Liver (tissue), 9 donors: Measurements from ENCODE around the gene AXIN2. TPM values are rescaled to one million over a fixed set of nuclear protein-coding genes. Genes with fewer than 3 reads are reported as not detected.

ENCODE experiments used
- DNase-seq: peaks from one replicate; pipeline ENCODE4 v3.0.0-alpha.2; 2017; ENCODE audit warnings: low spot score
- H3K27ac ChIP-seq, 2 donors: one replicate each; pipeline ENCODE4 v1.7.0; 2013; ENCODE audit warnings: inconsistent platforms in 2 of 2, low read length in 2 of 2, control low read depth in 1 of 2, low read depth in 1 of 2, mild to moderate bottlenecking in 1 of 2
- H3K27me3 ChIP-seq, 4 donors: one replicate each; pipeline versions ENCODE4 v1.6.1 to v1.7.0; 2013; ENCODE audit warnings: low read length in 3 of 4, inconsistent platforms in 1 of 4, mild to moderate bottlenecking in 1 of 4, moderate library complexity in 1 of 4; ENCODE audit not compliant: control insufficient read depth in 4 of 4, insufficient read depth in 4 of 4
- H3K36me3 ChIP-seq, 4 donors: one replicate each; pipeline versions ENCODE4 v1.6.1 to v1.7.0; 2013; ENCODE audit warnings: low read length in 3 of 4, mild to moderate bottlenecking in 3 of 4, low read depth in 1 of 4, moderate library complexity in 1 of 4; ENCODE audit not compliant: control insufficient read depth in 4 of 4, insufficient read depth in 3 of 4
- H3K4me1 ChIP-seq, 4 donors: one replicate each; pipeline versions ENCODE4 v1.6.1 to v1.7.0; 2013; ENCODE audit warnings: low read length in 3 of 4, mild to moderate bottlenecking in 3 of 4, moderate library complexity in 1 of 4; ENCODE audit not compliant: control insufficient read depth in 4 of 4, insufficient read depth in 4 of 4
- H3K4me3 ChIP-seq, 3 donors: one replicate each; pipeline versions ENCODE4 v1.6.1 to v1.7.0; 2013; ENCODE audit warnings: low read length in 3 of 3, control low read depth in 1 of 3, low read depth in 1 of 3, mild to moderate bottlenecking in 1 of 3
- H3K9ac ChIP-seq, 2 donors: one replicate each; pipeline ENCODE4 v1.7.0; 2013; ENCODE audit warnings: low read length in 2 of 2, mild to moderate bottlenecking in 2 of 2, moderate library complexity in 2 of 2, control low read depth in 1 of 2, low read depth in 1 of 2
- H3K9me3 ChIP-seq, 4 donors: one replicate each; pipeline versions ENCODE4 v1.6.1 to v1.7.0; 2013; ENCODE audit warnings: low read length in 3 of 4; ENCODE audit not compliant: control insufficient read depth in 4 of 4
- ATF3 ChIP-seq: IDR thresholded peaks from 2 replicates; pipeline ENCODE4 v1.6.1; 2016; ENCODE audit warnings: antibody characterized with exemption
- CTCF ChIP-seq: fragments of 150-350 bp; IDR thresholded peaks from 2 replicates; pipeline ENCODE4 v1.5.1; 2017; ENCODE audit warnings: improper control_type of control experiment, low read depth, low read length; ENCODE audit not compliant: missing input control
- EGR1 ChIP-seq, 2 donors: IDR thresholded peaks; 2 replicates each; pipeline ENCODE4 v1.6.1; 2016 to 2018; ENCODE audit warnings: antibody characterized with exemption in 2 of 2, low read depth in 2 of 2
- FOXA1 ChIP-seq: IDR thresholded peaks from 2 replicates; pipeline ENCODE4 v1.6.1; 2016; ENCODE audit warnings: antibody characterized with exemption
- FOXA2 ChIP-seq: IDR thresholded peaks from 2 replicates; pipeline ENCODE4 v1.6.1; 2016; ENCODE audit warnings: antibody characterized with exemption
- GABPA ChIP-seq, 2 donors: IDR thresholded peaks in 1 of 2; conservative IDR thresholded peaks in 1 of 2; 2 replicates each; pipeline ENCODE4 v1.6.1; 2016; ENCODE audit warnings: antibody characterized with exemption in 2 of 2, mild to moderate bottlenecking in 1 of 2, moderate library complexity in 1 of 2
- HNF4A ChIP-seq, 2 donors: conservative IDR thresholded peaks; 2 replicates each; pipeline ENCODE4 v1.6.1; 2016; ENCODE audit warnings: antibody characterized with exemption in 2 of 2, mild to moderate bottlenecking in 2 of 2
- HNF4G ChIP-seq: IDR thresholded peaks from 2 replicates; pipeline ENCODE4 v1.6.1; 2016; ENCODE audit warnings: antibody characterized with exemption
- JUND ChIP-seq, 2 donors: IDR thresholded peaks; 2 replicates each; pipeline ENCODE4 v1.6.1; 2016; ENCODE audit warnings: antibody characterized with exemption in 2 of 2
- NR2F2 ChIP-seq: IDR thresholded peaks from 2 replicates; pipeline ENCODE4 v1.6.1; 2016; ENCODE audit warnings: antibody characterized with exemption
- RAD21 ChIP-seq, 2 donors: IDR thresholded peaks; 2 replicates each; pipeline ENCODE4 v1.6.1; 2016; ENCODE audit warnings: antibody characterized with exemption in 2 of 2, mild to moderate bottlenecking in 2 of 2
- RXRA ChIP-seq, 2 donors: IDR thresholded peaks; 2 replicates each; pipeline ENCODE4 v1.6.1; 2017 to 2018; ENCODE audit warnings: antibody characterized with exemption in 2 of 2, mild to moderate bottlenecking in 1 of 2
- SP1 ChIP-seq: IDR thresholded peaks from 2 replicates; pipeline ENCODE4 v1.6.1; 2018; ENCODE audit warnings: antibody characterized with exemption, mild to moderate bottlenecking
- TAF1 ChIP-seq: conservative IDR thresholded peaks from 2 replicates; pipeline ENCODE4 v1.6.1; 2016; ENCODE audit warnings: antibody characterized with exemption, mild to moderate bottlenecking
- YY1 ChIP-seq: IDR thresholded peaks from 2 replicates; pipeline ENCODE4 v1.6.1; 2016; ENCODE audit warnings: antibody characterized with exemption, mild to moderate bottlenecking
- WGBS: extraction: QIAGEN DNeasy Blood & Tissue Kit; methylation state at CpG from one replicate; pipeline ENCODE4 v1.1.7; 2013; 5-methylcytosine and 5-hydroxymethylcytosine counted together
- polyA plus RNA-seq, 2 donors: library from polyadenylated mRNA; stranded (reverse) in 1 of 2; unstranded in 1 of 2; fragments of 200-250 nt in 1 of 2; fragments of >200 nt in 1 of 2; fragmentation: Nextera tagmentation in 1 of 2; extraction: Ambion mirVana in 1 of 2; gene quantifications; one replicate each; pipeline versions ENCODE4 v1.2.1 to v1.2.3, GENCODE V29; 2013 to 2015
- total RNA-seq, 2 donors: library from RNA; depleted of rRNA; stranded (reverse); fragments of >200 nt; gene quantifications; one replicate each; pipeline ENCODE4 v1.2.3, GENCODE V29; 2014
- TF ChIP-seq, protein P1 (sequence below): IDR thresholded peaks from 2 replicates; pipeline ENCODE4 v1.6.1; 2016; ENCODE audit warnings: antibody characterized with exemption, mild to moderate bottlenecking
- TF ChIP-seq, protein P2 (sequence below): IDR thresholded peaks from 2 replicates; pipeline ENCODE4 v1.6.1; 2016; ENCODE audit warnings: antibody characterized with exemption
- TF ChIP-seq, protein P3 (sequence below): IDR thresholded peaks from 2 replicates; pipeline ENCODE4 v1.6.1; 2016; ENCODE audit warnings: antibody characterized with exemption
- donor health status: healthy.
- donor health status: healthy.
- donor health status: healthy.
- donor health status: healthy.
- donor health status: healthy.

Gene AXIN2
- total and polyA plus RNA-seq, 4 donors, result 0.33 to 3.5 (median 1.5) TPM

DNA sequence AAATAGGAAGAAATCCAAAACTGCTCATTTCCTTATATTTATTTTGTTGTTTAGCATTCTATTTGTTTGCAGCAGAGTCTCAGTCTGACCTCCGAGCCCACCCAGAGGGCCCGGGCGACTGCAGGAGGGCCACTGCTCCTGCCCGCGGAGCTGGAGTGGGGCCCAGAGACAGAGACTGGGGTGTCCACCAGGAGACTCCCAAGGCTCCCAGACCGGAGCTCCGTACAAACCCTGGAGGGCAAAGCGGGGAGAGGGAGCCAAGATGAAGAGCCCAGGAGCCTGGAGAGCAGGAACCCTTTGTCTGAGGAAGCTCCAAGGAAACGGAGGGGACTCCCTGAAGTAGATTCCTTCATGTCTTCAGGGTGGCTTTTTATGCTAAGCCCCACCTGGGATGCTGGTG is 57.9 kb downstream of the AXIN2 start:
- no peak for TF ChIP-seq HNF4G
- TF ChIP-seq YY1, result no peak
- no peak for TF ChIP-seq CTCF
- TF ChIP-seq JUND (IDR thresholded peaks at IDR 0.05), result no peak
- TF ChIP-seq, protein P1, sequence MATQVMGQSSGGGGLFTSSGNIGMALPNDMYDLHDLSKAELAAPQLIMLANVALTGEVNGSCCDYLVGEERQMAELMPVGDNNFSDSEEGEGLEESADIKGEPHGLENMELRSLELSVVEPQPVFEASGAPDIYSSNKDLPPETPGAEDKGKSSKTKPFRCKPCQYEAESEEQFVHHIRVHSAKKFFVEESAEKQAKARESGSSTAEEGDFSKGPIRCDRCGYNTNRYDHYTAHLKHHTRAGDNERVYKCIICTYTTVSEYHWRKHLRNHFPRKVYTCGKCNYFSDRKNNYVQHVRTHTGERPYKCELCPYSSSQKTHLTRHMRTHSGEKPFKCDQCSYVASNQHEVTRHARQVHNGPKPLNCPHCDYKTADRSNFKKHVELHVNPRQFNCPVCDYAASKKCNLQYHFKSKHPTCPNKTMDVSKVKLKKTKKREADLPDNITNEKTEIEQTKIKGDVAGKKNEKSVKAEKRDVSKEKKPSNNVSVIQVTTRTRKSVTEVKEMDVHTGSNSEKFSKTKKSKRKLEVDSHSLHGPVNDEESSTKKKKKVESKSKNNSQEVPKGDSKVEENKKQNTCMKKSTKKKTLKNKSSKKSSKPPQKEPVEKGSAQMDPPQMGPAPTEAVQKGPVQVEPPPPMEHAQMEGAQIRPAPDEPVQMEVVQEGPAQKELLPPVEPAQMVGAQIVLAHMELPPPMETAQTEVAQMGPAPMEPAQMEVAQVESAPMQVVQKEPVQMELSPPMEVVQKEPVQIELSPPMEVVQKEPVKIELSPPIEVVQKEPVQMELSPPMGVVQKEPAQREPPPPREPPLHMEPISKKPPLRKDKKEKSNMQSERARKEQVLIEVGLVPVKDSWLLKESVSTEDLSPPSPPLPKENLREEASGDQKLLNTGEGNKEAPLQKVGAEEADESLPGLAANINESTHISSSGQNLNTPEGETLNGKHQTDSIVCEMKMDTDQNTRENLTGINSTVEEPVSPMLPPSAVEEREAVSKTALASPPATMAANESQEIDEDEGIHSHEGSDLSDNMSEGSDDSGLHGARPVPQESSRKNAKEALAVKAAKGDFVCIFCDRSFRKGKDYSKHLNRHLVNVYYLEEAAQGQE, result no peak
- TF ChIP-seq, protein P2, sequence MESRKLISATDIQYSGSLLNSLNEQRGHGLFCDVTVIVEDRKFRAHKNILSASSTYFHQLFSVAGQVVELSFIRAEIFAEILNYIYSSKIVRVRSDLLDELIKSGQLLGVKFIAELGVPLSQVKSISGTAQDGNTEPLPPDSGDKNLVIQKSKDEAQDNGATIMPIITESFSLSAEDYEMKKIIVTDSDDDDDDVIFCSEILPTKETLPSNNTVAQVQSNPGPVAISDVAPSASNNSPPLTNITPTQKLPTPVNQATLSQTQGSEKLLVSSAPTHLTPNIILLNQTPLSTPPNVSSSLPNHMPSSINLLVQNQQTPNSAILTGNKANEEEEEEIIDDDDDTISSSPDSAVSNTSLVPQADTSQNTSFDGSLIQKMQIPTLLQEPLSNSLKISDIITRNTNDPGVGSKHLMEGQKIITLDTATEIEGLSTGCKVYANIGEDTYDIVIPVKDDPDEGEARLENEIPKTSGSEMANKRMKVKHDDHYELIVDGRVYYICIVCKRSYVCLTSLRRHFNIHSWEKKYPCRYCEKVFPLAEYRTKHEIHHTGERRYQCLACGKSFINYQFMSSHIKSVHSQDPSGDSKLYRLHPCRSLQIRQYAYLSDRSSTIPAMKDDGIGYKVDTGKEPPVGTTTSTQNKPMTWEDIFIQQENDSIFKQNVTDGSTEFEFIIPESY, result no peak
- TF ChIP-seq NR2F2, result no peak
- TF ChIP-seq TAF1, result no peak
- TF ChIP-seq, protein P3, sequence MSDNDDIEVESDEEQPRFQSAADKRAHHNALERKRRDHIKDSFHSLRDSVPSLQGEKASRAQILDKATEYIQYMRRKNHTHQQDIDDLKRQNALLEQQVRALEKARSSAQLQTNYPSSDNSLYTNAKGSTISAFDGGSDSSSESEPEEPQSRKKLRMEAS, result no peak
- TF ChIP-seq FOXA2, result no peak
- TF ChIP-seq FOXA1, result no peak
- TF ChIP-seq GABPA (IDR thresholded peaks at IDR 0.05 in 1 of 2, conservative IDR thresholded peaks at IDR 0.05 in 1 of 2), result no peak
- TF ChIP-seq SP1, result no peak
- TF ChIP-seq ATF3, result no peak
- no peak for TF ChIP-seq RXRA (IDR thresholded peaks at IDR 0.05)
- TF ChIP-seq RAD21 (IDR thresholded peaks at IDR 0.05), result no peak
- TF ChIP-seq HNF4A (conservative IDR thresholded peaks at IDR 0.05), result no peak

GRCh38 chr17:65498816-65499215 is 62.6 kb downstream of the AXIN2 start:
- Histone ChIP-seq H3K9me3 (no peaks in the 10 kb centered on the region), H3K36me3 (no peaks in the 10 kb centered on the region), H3K27ac (no peak overlapping the region), H3K4me1 (no peaks in the 10 kb centered on the region), H3K27me3 (no peaks in the 10 kb centered on the region), H3K4me3 (no peak overlapping the region), H3K9ac (no peak overlapping the region)
- TF ChIP-seq TAF1 (no peak), HNF4A (conservative IDR thresholded peaks at IDR 0.05) (no peak), RXRA (IDR thresholded peaks at IDR 0.05) (no peak), EGR1 (IDR thresholded peaks at IDR 0.05; ENCODE audit: low read depth in 2 of 2) (no peak), RAD21 (IDR thresholded peaks at IDR 0.05) (no peak), CTCF (no peak), ATF3 (no peak), FOXA1 (no peak), FOXA2 (no peak)
- 84% methylated on average over 4 of the region's 4 CpGs for WGBS
- DNase-seq, result no peak

More for the DNA sequence above, 57.9 kb downstream of the AXIN2 start:
- no peaks in the 10 kb centered on the region for H3K4me1 ChIP-seq
- no peaks in the 10 kb centered on the region for H3K9me3 ChIP-seq
- H3K27ac ChIP-seq, result no peak overlapping the region
- no peaks in the 10 kb centered on the region for H3K27me3 ChIP-seq
- H3K9ac ChIP-seq, result no peak overlapping the region
- H3K36me3 ChIP-seq, result no peaks in the 10 kb centered on the region
- DNase-seq, result no peak
- WGBS, result 91% methylated on average over 9 of the region's 9 CpGs
- no peak overlapping the region for H3K4me3 ChIP-seq
